Measurements from ENCODE around the gene ZBBX.
"Not testable (repeated sequence)": the region's sequence is repeated elsewhere in the genome, so short reads cannot be mapped to it uniquely, and the experiment has no call there.

The ZBBX gene, protein sequence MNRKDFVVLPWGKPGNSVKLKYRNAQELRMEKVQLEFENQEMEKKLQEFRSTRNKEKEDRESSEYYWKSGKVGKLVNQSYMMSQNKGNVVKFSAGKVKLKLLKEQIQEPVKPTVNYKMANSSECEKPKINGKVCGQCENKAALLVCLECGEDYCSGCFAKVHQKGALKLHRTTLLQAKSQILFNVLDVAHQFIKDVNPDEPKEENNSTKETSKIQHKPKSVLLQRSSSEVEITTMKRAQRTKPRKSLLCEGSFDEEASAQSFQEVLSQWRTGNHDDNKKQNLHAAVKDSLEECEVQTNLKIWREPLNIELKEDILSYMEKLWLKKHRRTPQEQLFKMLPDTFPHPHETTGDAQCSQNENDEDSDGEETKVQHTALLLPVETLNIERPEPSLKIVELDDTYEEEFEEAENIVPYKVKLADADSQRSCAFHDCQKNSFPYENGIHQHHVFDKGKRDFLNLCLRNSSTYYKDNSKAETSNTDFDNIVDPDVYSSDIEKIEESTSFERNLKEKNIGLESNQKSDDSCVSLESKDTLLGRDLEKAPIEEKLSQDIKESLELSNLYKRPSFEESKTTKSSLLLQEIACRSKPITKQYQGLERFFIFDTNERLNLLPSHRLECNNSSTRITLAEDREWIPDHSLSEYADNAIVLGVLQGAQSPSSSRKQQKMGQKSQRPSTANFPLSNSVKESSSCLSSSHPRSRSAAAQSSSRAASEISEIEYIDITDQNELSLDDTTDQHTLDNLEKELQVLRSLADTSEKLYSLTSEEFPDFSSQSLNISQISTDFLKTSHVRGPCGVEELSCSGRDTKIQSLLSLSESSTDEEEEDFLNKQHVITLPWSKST

DNA sequence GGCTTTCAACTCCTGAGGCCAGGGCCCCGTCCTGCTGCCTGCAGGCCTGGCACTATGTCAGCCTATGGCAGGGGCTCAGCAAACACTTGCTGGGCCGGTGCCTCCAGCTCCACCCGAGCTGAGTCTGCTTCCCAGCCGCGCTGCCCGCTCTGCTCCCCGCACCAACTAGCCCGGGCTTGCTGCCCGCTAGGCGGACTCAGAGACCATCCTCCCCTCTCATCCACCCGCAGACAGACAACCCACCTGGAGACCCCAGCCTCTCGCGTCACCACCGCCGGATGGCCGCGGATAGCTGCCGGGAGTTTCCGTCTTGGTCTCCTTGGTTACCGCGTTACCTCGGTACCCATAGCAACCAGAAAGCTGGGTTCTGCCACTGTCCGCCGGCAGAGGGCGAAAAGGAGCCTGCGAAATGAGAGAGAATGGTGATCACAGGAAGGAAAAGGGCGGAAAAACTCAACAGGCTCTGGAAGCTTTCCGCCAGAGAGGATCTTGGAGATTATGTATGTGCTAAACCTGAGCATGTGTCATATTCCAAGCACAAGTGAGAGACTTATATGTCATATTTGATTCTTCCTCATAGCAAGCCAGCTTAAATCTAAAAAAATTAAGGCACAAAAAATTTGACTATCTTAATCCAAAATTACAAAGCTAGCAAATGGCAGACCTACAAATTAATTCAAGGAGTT, at the start of gene ZBBX:
TSS of gene ZBBX (minus strand) at position 294 of the 686 bp plus-strand sequence. CDS start 7,396 bp downstream, outside the sequence.
- H3K4me1 Mint-ChIP-seq = peaks cover 14% of the 10 kb centered on the region
- no peaks in the 10 kb centered on the region for H3K9me3 Mint-ChIP-seq
- TF ChIP-seq, protein P1, sequence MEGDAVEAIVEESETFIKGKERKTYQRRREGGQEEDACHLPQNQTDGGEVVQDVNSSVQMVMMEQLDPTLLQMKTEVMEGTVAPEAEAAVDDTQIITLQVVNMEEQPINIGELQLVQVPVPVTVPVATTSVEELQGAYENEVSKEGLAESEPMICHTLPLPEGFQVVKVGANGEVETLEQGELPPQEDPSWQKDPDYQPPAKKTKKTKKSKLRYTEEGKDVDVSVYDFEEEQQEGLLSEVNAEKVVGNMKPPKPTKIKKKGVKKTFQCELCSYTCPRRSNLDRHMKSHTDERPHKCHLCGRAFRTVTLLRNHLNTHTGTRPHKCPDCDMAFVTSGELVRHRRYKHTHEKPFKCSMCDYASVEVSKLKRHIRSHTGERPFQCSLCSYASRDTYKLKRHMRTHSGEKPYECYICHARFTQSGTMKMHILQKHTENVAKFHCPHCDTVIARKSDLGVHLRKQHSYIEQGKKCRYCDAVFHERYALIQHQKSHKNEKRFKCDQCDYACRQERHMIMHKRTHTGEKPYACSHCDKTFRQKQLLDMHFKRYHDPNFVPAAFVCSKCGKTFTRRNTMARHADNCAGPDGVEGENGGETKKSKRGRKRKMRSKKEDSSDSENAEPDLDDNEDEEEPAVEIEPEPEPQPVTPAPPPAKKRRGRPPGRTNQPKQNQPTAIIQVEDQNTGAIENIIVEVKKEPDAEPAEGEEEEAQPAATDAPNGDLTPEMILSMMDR (IDR thresholded peaks at IDR 0.05) = peak; percentile 89
- peak within 1 kb of the TSS; percentile 90 for H3K4me3 Mint-ChIP-seq
- H3K27ac Mint-ChIP-seq = no peak within 1 kb of the TSS
- peak; percentile 95 for DNase-seq
- H3K36me3 Mint-ChIP-seq (ENCODE audit: low read depth) = no peaks in the 10 kb centered on the region
- peaks cover 3% of the 10 kb centered on the region for H3K27me3 Mint-ChIP-seq (ENCODE audit: low read depth, poor library complexity)

DNA sequence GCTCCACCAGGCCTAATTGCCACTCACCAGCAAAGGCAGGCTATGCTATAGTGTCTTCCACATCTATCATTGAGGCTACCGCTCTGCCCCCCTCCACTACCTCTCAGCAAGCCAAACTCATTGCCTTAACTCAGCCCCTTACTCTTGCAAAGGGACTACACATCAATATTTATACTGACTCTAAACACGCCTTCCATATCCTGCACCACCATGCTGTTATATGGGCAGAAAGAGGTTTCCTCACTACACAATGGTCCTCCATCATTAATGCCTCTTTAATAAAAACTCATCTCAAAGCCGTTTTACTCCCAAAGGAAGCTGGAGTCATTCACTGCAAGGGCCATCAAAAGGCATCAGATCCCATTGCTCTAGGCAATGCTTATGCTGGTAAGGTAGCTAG, 46.9 kb upstream of the ZBBX start:
- not testable (repeated sequence) for H3K9me3 Mint-ChIP-seq; H3K27ac Mint-ChIP-seq; H3K4me1 Mint-ChIP-seq; H3K4me3 Mint-ChIP-seq; H3K36me3 Mint-ChIP-seq (ENCODE audit: low read depth); DNase-seq; H3K27me3 Mint-ChIP-seq (ENCODE audit: low read depth, poor library complexity)

DNA sequence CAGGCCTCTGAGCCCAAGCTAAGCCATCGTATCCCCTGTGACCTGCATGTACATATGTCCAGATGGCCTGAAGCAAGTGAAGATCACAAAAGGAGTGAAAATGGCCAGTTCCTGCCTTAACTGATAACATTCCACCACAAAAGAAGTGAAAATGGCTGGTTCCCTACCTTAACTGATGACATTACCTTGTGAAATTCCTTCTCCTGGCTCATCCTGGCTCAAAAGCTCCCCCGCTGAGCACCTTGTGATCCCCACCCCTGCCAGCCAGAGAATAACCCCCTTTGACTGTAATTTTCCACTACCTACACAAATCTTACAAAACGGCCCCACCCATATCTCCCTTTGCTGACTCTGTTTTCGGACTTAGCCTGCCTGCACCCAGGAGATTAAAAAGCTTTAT, 42.3 kb upstream of the ZBBX start:
- not testable (repeated sequence) for H3K4me1 Mint-ChIP-seq; H3K9me3 Mint-ChIP-seq; H3K4me3 Mint-ChIP-seq; H3K36me3 Mint-ChIP-seq (ENCODE audit: low read depth); H3K27ac Mint-ChIP-seq; H3K27me3 Mint-ChIP-seq (ENCODE audit: low read depth, poor library complexity); DNase-seq

DNA sequence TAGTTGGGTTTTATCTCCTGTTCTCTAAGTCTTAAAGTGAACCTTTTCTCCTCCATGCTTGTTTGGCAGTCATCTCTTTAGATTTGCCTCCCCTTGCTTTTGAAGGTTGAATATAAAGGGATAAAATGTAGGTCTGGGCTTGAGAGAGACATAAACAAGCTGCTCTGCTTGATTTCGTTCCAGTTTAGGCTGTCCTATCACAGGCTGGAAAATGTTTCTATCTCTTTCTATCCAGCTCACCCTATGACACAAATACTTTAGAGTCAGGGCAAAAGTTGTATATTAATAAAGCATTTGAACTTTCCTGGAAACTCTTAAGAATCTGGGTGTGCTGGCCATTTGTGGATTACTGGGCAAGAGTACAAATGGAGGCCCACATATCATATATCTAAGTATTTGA, 29.5 kb upstream of the ZBBX start:
- H3K36me3 Mint-ChIP-seq (ENCODE audit: low read depth) = no peaks in the 10 kb centered on the region
- no peaks in the 10 kb centered on the region for H3K27me3 Mint-ChIP-seq (ENCODE audit: low read depth, poor library complexity)
- no peaks in the 10 kb centered on the region for H3K4me1 Mint-ChIP-seq
- H3K9me3 Mint-ChIP-seq = no peaks in the 10 kb centered on the region
- H3K4me3 Mint-ChIP-seq = no peak overlapping the region
- no peak for DNase-seq
- H3K27ac Mint-ChIP-seq = no peak overlapping the region
- TF ChIP-seq, protein P1 (IDR thresholded peaks at IDR 0.05) = no peak

DNA sequence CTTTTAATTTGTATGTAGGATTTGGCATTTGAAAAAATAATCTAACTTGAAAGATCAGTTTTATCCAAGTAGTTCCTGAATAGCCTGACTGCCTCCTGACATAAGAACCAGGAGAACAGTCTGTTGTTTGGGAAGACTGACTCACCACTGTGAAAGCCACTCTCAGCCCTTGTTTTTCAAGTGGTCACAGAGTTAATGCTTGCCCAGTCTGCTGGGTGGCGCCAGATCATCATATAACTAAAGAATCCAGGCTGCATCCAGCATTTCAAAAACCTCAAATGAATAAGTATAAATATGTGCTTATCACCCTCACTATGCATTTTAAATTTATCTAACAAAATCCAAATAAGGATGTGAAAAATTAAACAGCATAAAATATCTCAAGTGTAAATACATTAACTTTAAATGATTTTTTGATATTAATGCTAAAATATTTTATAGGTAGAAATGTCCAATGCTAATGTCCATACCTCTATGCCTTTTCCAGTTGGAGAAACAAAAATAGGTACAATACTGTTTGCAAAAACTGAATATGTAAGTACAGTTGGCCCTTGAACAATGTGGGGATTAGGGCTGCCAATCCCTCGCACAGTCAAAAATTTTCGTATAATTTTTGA, 26.9 kb upstream of the ZBBX start:
- Mint-ChIP-seq H3K4me3 (no peak overlapping the region), H3K27ac (no peak overlapping the region), H3K4me1 (no peaks in the 10 kb centered on the region), H3K36me3 (ENCODE audit: low read depth) (no peaks in the 10 kb centered on the region), H3K9me3 (no peaks in the 10 kb centered on the region), H3K27me3 (ENCODE audit: low read depth, poor library complexity) (no peaks in the 10 kb centered on the region)
- TF ChIP-seq, protein P1 (IDR thresholded peaks at IDR 0.05) = peak; percentile 55
- DNase-seq = peak; percentile 38

DNA sequence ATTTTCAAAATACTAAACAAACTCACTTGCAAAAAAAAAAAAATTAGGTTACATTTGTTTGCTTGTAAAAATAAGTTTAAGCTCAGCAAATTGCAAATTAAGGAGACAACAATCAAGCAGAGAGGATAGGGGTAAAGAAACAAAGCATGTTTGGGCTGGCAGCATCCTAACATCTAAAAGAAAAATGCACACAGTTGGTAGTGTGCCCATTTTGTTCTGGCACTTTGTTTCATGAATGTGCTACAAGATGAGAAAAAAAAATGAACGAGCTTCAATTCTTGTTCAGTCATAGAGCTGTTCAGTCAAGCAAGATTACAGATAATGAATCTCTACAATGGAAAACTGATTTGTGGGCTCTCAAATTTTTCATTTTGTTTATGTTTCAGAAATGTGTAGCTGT, 17.7 kb upstream of the ZBBX start:
- no peak for DNase-seq
- TF ChIP-seq, protein P1 (IDR thresholded peaks at IDR 0.05) = no peak
- H3K27me3 Mint-ChIP-seq (ENCODE audit: low read depth, poor library complexity) = no peaks in the 10 kb centered on the region
- H3K27ac Mint-ChIP-seq = no peak overlapping the region
- H3K4me1 Mint-ChIP-seq = no peaks in the 10 kb centered on the region
- H3K9me3 Mint-ChIP-seq = no peaks in the 10 kb centered on the region
- no peaks in the 10 kb centered on the region for H3K36me3 Mint-ChIP-seq (ENCODE audit: low read depth)
- no peak overlapping the region for H3K4me3 Mint-ChIP-seq

Data from nephron progenitor cell (in vitro differentiated cells).